Osteoblast (primary cell): ENCODE data around the gene TCIRG1. TPM values are rescaled to one million over a fixed set of nuclear protein-coding genes. Genes with fewer than 3 reads are reported as not detected.

Source experiments
- DNase-seq: peaks from one replicate; pipeline ENCODE4 v3.0.0; 2011; ENCODE audit warnings: low spot score, mixed read lengths; ENCODE audit not compliant: insufficient read length; ENCODE audit errors: missing footprints
- H2AFZ ChIP-seq: 2 replicates; pipeline ENCODE4 v1.6.0; 2011; ENCODE audit warnings: mild to moderate bottlenecking, low read length
- H3K27ac ChIP-seq: 2 replicates; pipeline ENCODE4 v1.5.1; 2011; ENCODE audit warnings: mild to moderate bottlenecking, low read depth, low read length, moderate library complexity
- H3K27me3 ChIP-seq: 2 replicates; pipeline ENCODE4 v1.6.0; 2012; ENCODE audit warnings: mild to moderate bottlenecking, control low read depth, inconsistent platforms, low read length, moderate library complexity; ENCODE audit not compliant: insufficient read depth
- H3K36me3 ChIP-seq: 2 replicates; pipeline ENCODE4 v1.5.1; 2011; ENCODE audit warnings: mild to moderate bottlenecking, low read length, control low read depth, moderate library complexity; ENCODE audit not compliant: insufficient read depth
- H3K4me1 ChIP-seq: 2 replicates; pipeline ENCODE4 v1.5.1; 2011; ENCODE audit warnings: mild to moderate bottlenecking, low read length, control low read depth, moderate library complexity; ENCODE audit not compliant: insufficient read depth
- H3K4me2 ChIP-seq: 2 replicates; pipeline ENCODE4 v1.6.0; 2011; ENCODE audit warnings: mild to moderate bottlenecking, low read length; ENCODE audit not compliant: insufficient read depth
- H3K4me3 ChIP-seq: fragments of 200-600 bp; sonication (generic); 3 replicates; pipeline ENCODE4 v1.5.1; 2012; ENCODE audit warnings: mild to moderate bottlenecking, low read length, inconsistent platforms; ENCODE audit not compliant: insufficient read depth
- H3K79me2 ChIP-seq: 2 replicates; pipeline ENCODE4 v1.6.0; 2012; ENCODE audit warnings: mild to moderate bottlenecking, low read length, control low read depth, inconsistent platforms; ENCODE audit not compliant: insufficient read depth
- H3K9me3 ChIP-seq: 2 replicates; pipeline ENCODE4 v1.5.1; 2011; ENCODE audit warnings: low read depth, low read length, control low read depth
- H4K20me1 ChIP-seq: 2 replicates; pipeline ENCODE4 v1.6.0; 2012; ENCODE audit warnings: mild to moderate bottlenecking, low read length, control low read depth; ENCODE audit not compliant: insufficient read depth
- total RNA-seq: library from RNA; depleted of rRNA; stranded (reverse); fragments of >200 nt; gene quantifications from 2 replicates; pipeline ENCODE4 v1.2.3, GENCODE V29; 2012
- TF ChIP-seq, protein P1 (sequence below): IDR thresholded peaks from 2 replicates; pipeline ENCODE4 v1.5.1; 2011; ENCODE audit warnings: mild to moderate bottlenecking, low read depth, low read length, moderate library complexity; ENCODE audit errors: extremely low read depth

TCIRG1 gene
- total RNA-seq, 1 donor = 85.4 TPM

GRCh38 chr11:68042219-68043028, 3.6 kb downstream of the TCIRG1 start:
- TF ChIP-seq, protein P1, sequence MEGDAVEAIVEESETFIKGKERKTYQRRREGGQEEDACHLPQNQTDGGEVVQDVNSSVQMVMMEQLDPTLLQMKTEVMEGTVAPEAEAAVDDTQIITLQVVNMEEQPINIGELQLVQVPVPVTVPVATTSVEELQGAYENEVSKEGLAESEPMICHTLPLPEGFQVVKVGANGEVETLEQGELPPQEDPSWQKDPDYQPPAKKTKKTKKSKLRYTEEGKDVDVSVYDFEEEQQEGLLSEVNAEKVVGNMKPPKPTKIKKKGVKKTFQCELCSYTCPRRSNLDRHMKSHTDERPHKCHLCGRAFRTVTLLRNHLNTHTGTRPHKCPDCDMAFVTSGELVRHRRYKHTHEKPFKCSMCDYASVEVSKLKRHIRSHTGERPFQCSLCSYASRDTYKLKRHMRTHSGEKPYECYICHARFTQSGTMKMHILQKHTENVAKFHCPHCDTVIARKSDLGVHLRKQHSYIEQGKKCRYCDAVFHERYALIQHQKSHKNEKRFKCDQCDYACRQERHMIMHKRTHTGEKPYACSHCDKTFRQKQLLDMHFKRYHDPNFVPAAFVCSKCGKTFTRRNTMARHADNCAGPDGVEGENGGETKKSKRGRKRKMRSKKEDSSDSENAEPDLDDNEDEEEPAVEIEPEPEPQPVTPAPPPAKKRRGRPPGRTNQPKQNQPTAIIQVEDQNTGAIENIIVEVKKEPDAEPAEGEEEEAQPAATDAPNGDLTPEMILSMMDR = no peak
- no peaks in the 10 kb centered on the region for H3K27me3 ChIP-seq

DNA sequence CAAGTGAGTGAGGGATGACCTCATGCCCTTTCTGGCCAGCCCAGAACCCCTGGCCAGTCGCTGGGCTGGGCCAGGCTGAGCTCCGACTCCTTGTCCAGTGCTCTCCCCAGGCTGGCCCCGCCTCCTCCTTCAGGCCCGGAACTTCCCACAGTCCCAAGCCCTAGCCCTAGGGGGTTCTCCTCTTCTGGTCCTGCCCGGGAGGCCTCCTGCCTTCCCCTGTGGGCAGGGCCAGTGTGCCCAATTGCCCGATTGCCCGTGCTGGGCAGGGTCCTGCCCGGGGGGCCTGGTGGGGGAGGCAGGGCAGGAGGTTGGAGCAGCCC, 4.2 kb downstream of the TCIRG1 start:
- TF ChIP-seq, protein P1 = no peak
- Histone ChIP-seq H3K79me2 (peaks cover 39% of the 10 kb centered on the region), H2AFZ (no peak overlapping the region), H3K4me1 (peaks cover 21% of the 10 kb centered on the region), H3K36me3 (peaks cover 27% of the 10 kb centered on the region), H4K20me1 (no peaks in the 10 kb centered on the region), H3K4me3 (no peak overlapping the region), H3K27me3 (no peaks in the 10 kb centered on the region), H3K9me3 (no peaks in the 10 kb centered on the region), H3K27ac (no peak overlapping the region), H3K4me2 (no peak overlapping the region)
- DNase-seq = peak; percentile 86

More at GRCh38 chr11:68042219-68043028, 3.6 kb downstream of the TCIRG1 start:
- Histone ChIP-seq H3K4me1 (peaks cover 21% of the 10 kb centered on the region), H2AFZ (no peak overlapping the region), H3K36me3 (peaks cover 23% of the 10 kb centered on the region), H3K79me2 (peaks cover 44% of the 10 kb centered on the region), H3K9me3 (no peaks in the 10 kb centered on the region), H3K27ac (no peak overlapping the region), H4K20me1 (no peaks in the 10 kb centered on the region), H3K4me2 (no peak overlapping the region), H3K4me3 (no peak overlapping the region)
- DNase-seq = peak; percentile 94

DNA sequence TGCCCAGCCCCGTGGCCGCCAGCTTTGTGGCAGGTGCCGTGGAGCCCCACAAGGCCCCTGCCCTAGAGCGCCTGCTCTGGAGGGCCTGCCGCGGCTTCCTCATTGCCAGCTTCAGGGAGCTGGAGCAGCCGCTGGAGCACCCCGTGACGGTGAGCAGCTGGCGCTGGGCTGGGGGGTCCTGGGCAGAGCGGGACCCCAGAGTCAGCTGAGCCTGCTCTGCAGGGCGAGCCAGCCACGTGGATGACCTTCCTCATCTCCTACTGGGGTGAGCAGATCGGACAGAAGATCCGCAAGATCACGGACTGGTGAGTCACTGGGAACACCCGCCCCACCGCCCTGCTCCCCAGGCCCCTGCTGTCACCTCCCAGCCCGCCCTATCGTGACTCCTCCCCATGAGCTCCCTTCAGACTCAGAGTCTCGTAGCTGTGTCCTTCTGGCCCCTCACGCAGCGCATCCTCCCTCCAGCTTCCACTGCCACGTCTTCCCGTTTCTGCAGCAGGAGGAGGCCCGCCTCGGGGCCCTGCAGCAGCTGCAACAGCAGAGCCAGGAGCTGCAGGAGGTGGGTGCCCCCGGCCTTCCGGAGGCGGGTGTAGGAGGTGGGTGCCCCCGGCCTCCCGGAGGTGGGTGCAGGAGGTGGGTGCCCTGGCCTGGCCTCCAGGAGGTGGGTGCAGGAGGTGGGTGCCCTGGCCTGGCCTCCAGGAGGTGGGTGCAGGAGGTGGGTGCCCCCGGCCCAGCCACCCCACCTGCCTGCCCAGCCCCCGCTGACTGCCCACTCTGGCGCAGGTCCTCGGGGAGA, 4.7 kb downstream of the TCIRG1 start:
- TF ChIP-seq, protein P1 = no peak
- Histone ChIP-seq H3K79me2 (peaks cover 34% of the 10 kb centered on the region), H3K4me3 (no peak overlapping the region), H4K20me1 (no peaks in the 10 kb centered on the region), H2AFZ (no peak overlapping the region), H3K27ac (no peak overlapping the region), H3K27me3 (no peaks in the 10 kb centered on the region), H3K4me2 (no peak overlapping the region), H3K9me3 (no peaks in the 10 kb centered on the region), H3K36me3 (peaks cover 29% of the 10 kb centered on the region), H3K4me1 (peaks cover 16% of the 10 kb centered on the region)
- peak; percentile 94 for DNase-seq
